Hepatocyte (in vitro differentiated cells): ENCODE measurements around the gene NUAK2. TPM values are rescaled to one million over a fixed set of nuclear protein-coding genes. Genes with fewer than 3 reads are reported as not detected.

Experiments used
- DNase-seq: peaks from one replicate; pipeline ENCODE4 v3.0.0-alpha.2; 2016; ENCODE audit warnings: low spot score
- H2AFZ ChIP-seq: fragments of 200-600 bp; sonication (generic); 2 replicates; pipeline ENCODE4 v1.6.0; 2016; ENCODE audit warnings: antibody characterized with exemption, mild to moderate bottlenecking
- H3K27ac ChIP-seq: fragments of 200-600 bp; sonication (generic); 2 replicates; pipeline ENCODE4 v1.5.1; 2016; ENCODE audit warnings: mild to moderate bottlenecking
- H3K27me3 ChIP-seq: fragments of 200-600 bp; sonication (generic); 2 replicates; pipeline ENCODE4 v1.6.1; 2016
- H3K36me3 ChIP-seq: fragments of 200-600 bp; sonication (generic); replicated peaks from 2 replicates; pipeline ENCODE4 v1.5.1; 2016; ENCODE audit warnings: low read depth; ENCODE audit not compliant: insufficient read depth
- H3K4me1 ChIP-seq: fragments of 200-600 bp; sonication (generic); 2 replicates; pipeline ENCODE4 v1.5.1; 2016; ENCODE audit warnings: mild to moderate bottlenecking, moderate library complexity; ENCODE audit not compliant: insufficient read depth
- H3K4me2 ChIP-seq: fragments of 200-600 bp; sonication (generic); 2 replicates; pipeline ENCODE4 v1.6.0; 2016
- H3K4me3 ChIP-seq: fragments of 200-600 bp; sonication (generic); 2 replicates; pipeline ENCODE4 v1.5.1; 2016; ENCODE audit warnings: mild to moderate bottlenecking
- H3K79me2 ChIP-seq: fragments of 200-600 bp; sonication (generic); 2 replicates; pipeline ENCODE4 v1.6.0; 2017; ENCODE audit warnings: mild to moderate bottlenecking
- H3K9me2 ChIP-seq: fragments of 200-600 bp; sonication (generic); replicated peaks from 2 replicates; pipeline ENCODE4 v1.6.0; 2017; ENCODE audit warnings: mild to moderate bottlenecking; ENCODE audit not compliant: insufficient read depth
- H3K9me3 ChIP-seq: fragments of 200-600 bp; sonication (generic); 2 replicates; pipeline ENCODE4 v1.5.1; 2016; ENCODE audit warnings: low read depth, mild to moderate bottlenecking
- H4K20me1 ChIP-seq: fragments of 200-600 bp; sonication (generic); 2 replicates; pipeline ENCODE4 v1.6.0; 2016; ENCODE audit warnings: mild to moderate bottlenecking; ENCODE audit not compliant: insufficient read depth, poor library complexity, severe bottlenecking
- CTCF ChIP-seq: fragments of 200-600 bp; sonication (generic); IDR thresholded peaks from 2 replicates; pipeline ENCODE4 v1.5.1; 2016; ENCODE audit warnings: antibody characterized with exemption, mild to moderate bottlenecking; ENCODE audit not compliant: poor library complexity
- EZH2 ChIP-seq: fragments of 200-600 bp; sonication (generic); IDR thresholded peaks from 2 replicates; pipeline ENCODE4 v1.6.1; 2016; ENCODE audit warnings: antibody characterized with exemption, mild to moderate bottlenecking, borderline replicate concordance
- EZH2phosphoT487 ChIP-seq: fragments of 200-600 bp; sonication (generic); IDR thresholded peaks from one replicate; pipeline ENCODE4 v1.6.1; 2018; ENCODE audit warnings: antibody characterized with exemption, mild to moderate bottlenecking, low read depth, moderate library complexity; ENCODE audit not compliant: unreplicated experiment, severe bottlenecking
- WGBS: methylation state at CpG from one replicate; pipeline ENCODE4 v1.1.6; 2016; ENCODE audit warnings: low lambda C conversion rate; ENCODE audit errors: missing lambda C conversion rate; 5-methylcytosine and 5-hydroxymethylcytosine counted together
- polyA plus RNA-seq: library from polyadenylated mRNA; unstranded; fragments of >200 nt; fragmentation: Nextera tagmentation; extraction: Ambion mirVana; gene quantifications from 2 replicates; pipeline ENCODE4 v1.2.1, GENCODE V29; 2016
- total RNA-seq: library from RNA; depleted of rRNA; stranded (reverse); fragments of >200 nt; gene quantifications from 2 replicates; pipeline ENCODE4 v1.2.3, GENCODE V29; 2014

Gene NUAK2
- total and polyA plus RNA-seq, 2 experiments from 2014 or later: 13.4 to 20.7 TPM

GRCh38 chr1:205332015-205332791 lies 10.7 kb upstream of the NUAK2 start:
- no peaks in the 10 kb centered on the region for H3K9me3 ChIP-seq
- H3K36me3 ChIP-seq: no peaks in the 10 kb centered on the region
- H3K27me3 ChIP-seq: no peaks in the 10 kb centered on the region
- no peak overlapping the region for H2AFZ ChIP-seq
- no peak overlapping the region for H3K4me3 ChIP-seq
- no peaks in the 10 kb centered on the region for H3K9me2 ChIP-seq
- no peaks in the 10 kb centered on the region for H4K20me1 ChIP-seq
- H3K79me2 ChIP-seq: no peaks in the 10 kb centered on the region
- TF ChIP-seq EZH2 (no peak), EZH2phosphoT487 (no peak), CTCF (no peak)
- H3K4me1 ChIP-seq: no peaks in the 10 kb centered on the region
- 91% methylated on average over 11 of the region's 11 CpGs for WGBS
- DNase-seq: no peak
- H3K4me2 ChIP-seq: no peak overlapping the region
- H3K27ac ChIP-seq: no peak overlapping the region

- Histone ChIP-seq H3K27me3 (no peaks in the 10 kb centered on the region), H3K36me3 (no peaks in the 10 kb centered on the region), H3K27ac (no peak overlapping the region), H3K9me3 (no peaks in the 10 kb centered on the region), H3K4me2 (no peak overlapping the region), H3K4me1 (no peaks in the 10 kb centered on the region), H3K9me2 (no peaks in the 10 kb centered on the region), H3K79me2 (no peaks in the 10 kb centered on the region), H4K20me1 (no peaks in the 10 kb centered on the region), H3K4me3 (no peak overlapping the region), H2AFZ (no peak overlapping the region)
- no peak for DNase-seq
- TF ChIP-seq EZH2: no peak
- no peak for TF ChIP-seq CTCF
- TF ChIP-seq EZH2phosphoT487: no peak
- WGBS: 86% methylated on average over 2 of the region's 2 CpGs
Measured at GRCh38 chr1:205330150-205330549, 8.6 kb upstream of the NUAK2 start.

GRCh38 chr1:205329719-205330118 lies 8.2 kb upstream of the NUAK2 start:
- H2AFZ ChIP-seq: no peak overlapping the region
- H3K36me3 ChIP-seq: no peaks in the 10 kb centered on the region
- no peak for DNase-seq
- no peaks in the 10 kb centered on the region for H3K9me3 ChIP-seq
- H4K20me1 ChIP-seq: no peaks in the 10 kb centered on the region
- 83% methylated on average over 5 of the region's 5 CpGs for WGBS
- H3K79me2 ChIP-seq: no peaks in the 10 kb centered on the region
- H3K4me2 ChIP-seq: no peak overlapping the region
- no peak for TF ChIP-seq CTCF
- no peak for TF ChIP-seq EZH2
- TF ChIP-seq EZH2phosphoT487: no peak
- H3K27ac ChIP-seq: no peak overlapping the region
- no peak overlapping the region for H3K4me3 ChIP-seq
- H3K9me2 ChIP-seq: no peaks in the 10 kb centered on the region
- H3K4me1 ChIP-seq: no peaks in the 10 kb centered on the region
- H3K27me3 ChIP-seq: no peaks in the 10 kb centered on the region

- WGBS: 82% methylated on average over 4 of the region's 4 CpGs
- Histone ChIP-seq H2AFZ (no peak overlapping the region), H3K9me2 (no peaks in the 10 kb centered on the region)
Measured at GRCh38 chr1:205328476-205328875, 6.9 kb upstream of the NUAK2 start.

More at GRCh38 chr1:205328476-205328875, 6.9 kb upstream of the NUAK2 start:
- Histone ChIP-seq H4K20me1 (no peaks in the 10 kb centered on the region), H3K4me2 (no peak overlapping the region), H3K4me1 (peaks cover 3% of the 10 kb centered on the region), H3K27ac (no peak overlapping the region), H3K27me3 (no peaks in the 10 kb centered on the region), H3K4me3 (no peak overlapping the region), H3K36me3 (no peaks in the 10 kb centered on the region), H3K9me3 (no peaks in the 10 kb centered on the region), H3K79me2 (no peaks in the 10 kb centered on the region)
- TF ChIP-seq EZH2 (no peak), EZH2phosphoT487 (no peak), CTCF (no peak)
- DNase-seq: no peak
